ENCODE data around the gene ASAP2.

Gene ASAP2

DNA sequence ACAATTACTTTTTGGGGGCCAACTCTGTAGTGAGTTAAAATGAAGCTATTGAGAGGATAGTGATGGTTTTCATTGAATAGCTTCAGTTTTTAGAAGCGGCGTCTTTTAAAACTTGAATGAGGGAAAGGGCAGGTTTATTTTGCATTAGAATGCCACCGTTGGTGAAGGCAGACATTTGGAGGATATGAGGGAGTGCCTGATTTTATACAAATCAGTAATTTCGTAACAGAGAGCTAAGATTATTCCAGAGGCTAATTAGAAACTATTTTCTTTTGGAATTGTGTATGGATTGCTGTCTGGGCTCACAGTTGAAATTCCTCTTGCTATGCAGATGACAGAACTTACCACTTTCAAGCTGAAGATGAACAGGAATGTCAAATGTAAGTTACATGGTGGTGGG, 149.1 kb downstream of the ASAP2 start:
- Histone ChIP-seq H3K27me3 (ENCODE audit: insufficient read depth, low read length, poor library complexity, severe bottlenecking) (no peaks in the 10 kb centered on the region), H3K9ac (ENCODE audit: low read depth, low read length, poor library complexity, severe bottlenecking) (no peak overlapping the region), H3K9me3 (ENCODE audit: insufficient read depth, low read depth, low read length) (no peaks in the 10 kb centered on the region), H4K20me1 (ENCODE audit: insufficient read depth, low read length, poor library complexity, severe bottlenecking) (no peaks in the 10 kb centered on the region), H3K4me1 (ENCODE audit: insufficient read depth, low read length, poor library complexity, severe bottlenecking) (no peaks in the 10 kb centered on the region), H3K4me3 (ENCODE audit: low read length, poor library complexity, severe bottlenecking) (no peak overlapping the region), H3K9me2 (replicated peaks; ENCODE audit: low read depth, low read length) (no peaks in the 10 kb centered on the region), H3K4me2 (ENCODE audit: low read depth, low read length, poor library complexity, severe bottlenecking) (no peak overlapping the region), H2AFZ (ENCODE audit: low read length) (no peak overlapping the region), H3F3A (ENCODE audit: low read depth) (no peaks in the 10 kb centered on the region), H3K79me2 (ENCODE audit: insufficient read depth, low read length) (no peaks in the 10 kb centered on the region), H3K36me3 (ENCODE audit: insufficient read depth, low read length) (peaks cover 50% of the 10 kb centered on the region; the same call in 1 of the 2 replicates)
- no peak for TF ChIP-seq EZH2phosphoT487 (IDR thresholded peaks at IDR 0.05; ENCODE audit: borderline replicate concordance)
- TF ChIP-seq, protein P1, sequence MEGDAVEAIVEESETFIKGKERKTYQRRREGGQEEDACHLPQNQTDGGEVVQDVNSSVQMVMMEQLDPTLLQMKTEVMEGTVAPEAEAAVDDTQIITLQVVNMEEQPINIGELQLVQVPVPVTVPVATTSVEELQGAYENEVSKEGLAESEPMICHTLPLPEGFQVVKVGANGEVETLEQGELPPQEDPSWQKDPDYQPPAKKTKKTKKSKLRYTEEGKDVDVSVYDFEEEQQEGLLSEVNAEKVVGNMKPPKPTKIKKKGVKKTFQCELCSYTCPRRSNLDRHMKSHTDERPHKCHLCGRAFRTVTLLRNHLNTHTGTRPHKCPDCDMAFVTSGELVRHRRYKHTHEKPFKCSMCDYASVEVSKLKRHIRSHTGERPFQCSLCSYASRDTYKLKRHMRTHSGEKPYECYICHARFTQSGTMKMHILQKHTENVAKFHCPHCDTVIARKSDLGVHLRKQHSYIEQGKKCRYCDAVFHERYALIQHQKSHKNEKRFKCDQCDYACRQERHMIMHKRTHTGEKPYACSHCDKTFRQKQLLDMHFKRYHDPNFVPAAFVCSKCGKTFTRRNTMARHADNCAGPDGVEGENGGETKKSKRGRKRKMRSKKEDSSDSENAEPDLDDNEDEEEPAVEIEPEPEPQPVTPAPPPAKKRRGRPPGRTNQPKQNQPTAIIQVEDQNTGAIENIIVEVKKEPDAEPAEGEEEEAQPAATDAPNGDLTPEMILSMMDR (conservative IDR thresholded peaks at IDR 0.05; ENCODE audit: low read length): no peak

DNA sequence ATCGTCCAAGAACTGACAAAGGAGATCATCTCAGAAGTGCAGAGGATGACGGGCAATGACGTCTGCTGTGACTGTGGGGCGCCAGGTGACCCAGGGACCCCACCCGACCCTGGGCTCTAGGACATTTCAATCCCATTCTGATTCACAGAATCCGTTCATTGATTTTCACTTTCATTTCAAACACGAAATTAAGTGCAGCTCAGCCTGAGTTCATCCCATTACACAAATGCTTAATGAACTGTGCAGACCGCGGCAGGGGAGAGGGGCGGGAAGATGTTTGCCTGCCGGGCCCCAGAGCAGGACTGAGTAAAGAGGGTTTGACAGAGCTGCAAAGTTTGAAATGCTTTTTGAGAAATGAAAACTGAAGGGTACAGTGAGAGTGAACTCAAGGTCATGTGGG, 149.6 kb downstream of the ASAP2 start:
- H3K36me3 ChIP-seq (ENCODE audit: insufficient read depth, low read length): peaks cover 44% of the 10 kb centered on the region; the same call in 1 of the 2 replicates
- no peaks in the 10 kb centered on the region for H4K20me1 ChIP-seq (ENCODE audit: insufficient read depth, low read length, poor library complexity, severe bottlenecking)
- no peak overlapping the region for H3K9ac ChIP-seq (ENCODE audit: low read depth, low read length, poor library complexity, severe bottlenecking)
- H3K4me2 ChIP-seq (ENCODE audit: low read depth, low read length, poor library complexity, severe bottlenecking): no peak overlapping the region
- no peaks in the 10 kb centered on the region for H3K4me1 ChIP-seq (ENCODE audit: insufficient read depth, low read length, poor library complexity, severe bottlenecking)
- H3K4me3 ChIP-seq (ENCODE audit: low read length, poor library complexity, severe bottlenecking): no peak overlapping the region
- no peaks in the 10 kb centered on the region for H3K9me3 ChIP-seq (ENCODE audit: insufficient read depth, low read depth, low read length)
- H3K79me2 ChIP-seq (ENCODE audit: insufficient read depth, low read length): no peaks in the 10 kb centered on the region
- no peaks in the 10 kb centered on the region for H3F3A ChIP-seq (ENCODE audit: low read depth)
- H2AFZ ChIP-seq (ENCODE audit: low read length): no peak overlapping the region
- TF ChIP-seq, protein P1 (conservative IDR thresholded peaks at IDR 0.05; ENCODE audit: low read length): no peak
- TF ChIP-seq EZH2phosphoT487 (IDR thresholded peaks at IDR 0.05; ENCODE audit: borderline replicate concordance): no peak
- H3K27me3 ChIP-seq (ENCODE audit: insufficient read depth, low read length, poor library complexity, severe bottlenecking): no peaks in the 10 kb centered on the region
- H3K9me2 ChIP-seq (replicated peaks; ENCODE audit: low read depth, low read length): no peaks in the 10 kb centered on the region

DNA sequence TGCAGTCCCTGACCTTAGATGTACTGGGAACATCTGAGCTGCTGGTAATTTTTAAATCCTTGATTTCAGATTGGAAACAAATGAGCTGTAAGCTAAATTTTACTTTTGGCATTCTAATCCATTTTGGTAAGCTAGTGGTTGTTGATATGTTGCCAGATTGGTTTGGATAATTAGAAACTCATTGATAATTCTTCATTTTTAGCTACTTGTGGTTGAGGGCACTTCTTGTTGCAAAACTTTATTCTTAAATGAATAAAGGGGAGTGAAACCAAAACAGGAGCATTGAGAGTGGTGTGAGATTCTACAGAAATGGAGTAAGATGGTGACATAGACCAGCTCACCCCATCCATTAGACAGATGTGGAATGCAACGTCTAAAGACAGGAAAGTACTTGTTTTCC, 152.2 kb downstream of the ASAP2 start:
- Histone ChIP-seq H4K20me1 (ENCODE audit: insufficient read depth, low read length, poor library complexity, severe bottlenecking) (no peaks in the 10 kb centered on the region), H3K36me3 (ENCODE audit: insufficient read depth, low read length) (peaks cover 40% of the 10 kb centered on the region; the same call in 1 of the 2 replicates), H3K4me3 (ENCODE audit: low read length, poor library complexity, severe bottlenecking) (no peak overlapping the region), H3K27me3 (ENCODE audit: insufficient read depth, low read length, poor library complexity, severe bottlenecking) (no peaks in the 10 kb centered on the region), H3K9me3 (ENCODE audit: insufficient read depth, low read depth, low read length) (no peaks in the 10 kb centered on the region), H3K79me2 (ENCODE audit: insufficient read depth, low read length) (no peaks in the 10 kb centered on the region), H3K9ac (ENCODE audit: low read depth, low read length, poor library complexity, severe bottlenecking) (no peak overlapping the region), H3K4me1 (ENCODE audit: insufficient read depth, low read length, poor library complexity, severe bottlenecking) (no peaks in the 10 kb centered on the region), H3F3A (ENCODE audit: low read depth) (no peaks in the 10 kb centered on the region), H3K9me2 (replicated peaks; ENCODE audit: low read depth, low read length) (no peaks in the 10 kb centered on the region), H3K4me2 (ENCODE audit: low read depth, low read length, poor library complexity, severe bottlenecking) (no peak overlapping the region), H2AFZ (ENCODE audit: low read length) (no peak overlapping the region)
- TF ChIP-seq EZH2phosphoT487 (IDR thresholded peaks at IDR 0.05; ENCODE audit: borderline replicate concordance): no peak
- TF ChIP-seq, protein P1 (conservative IDR thresholded peaks at IDR 0.05; ENCODE audit: low read length): no peak
